Kidney (tissue), 14 donors: ENCODE data around the gene MAP6. TPM values are rescaled to one million over a fixed set of nuclear protein-coding genes. Genes with fewer than 3 reads are reported as not detected.

Experiments used
- DNase-seq, 5 donors: peaks; one replicate each; pipeline ENCODE4 v3.0.0-alpha.2; 2013 to 2020
- FAIRE-seq: peaks from 2 replicates; lab custom pipeline; 2012; peaks lifted over from hg19 to GRCh38; lab: Jason Lieb, UNC
- H3K27ac ChIP-seq, 2 donors: one replicate each; pipeline ENCODE4 v1.7.0; 2013; ENCODE audit warnings: low read depth in 2 of 2, low read length in 2 of 2, inconsistent platforms in 1 of 2
- H3K27me3 ChIP-seq: one replicate; pipeline ENCODE4 v1.7.1; 2013; ENCODE audit warnings: low read length, inconsistent platforms; ENCODE audit not compliant: control insufficient read depth, insufficient read depth
- H3K36me3 ChIP-seq, 3 donors: one replicate each; pipeline versions ENCODE4 v1.7.0 to v1.7.1; 2013; ENCODE audit warnings: low read length in 3 of 3, control low read depth in 1 of 3, inconsistent platforms in 1 of 3; ENCODE audit not compliant: insufficient read depth in 3 of 3, control insufficient read depth in 2 of 3
- H3K4me1 ChIP-seq, 3 donors: one replicate each; pipeline versions ENCODE4 v1.7.0 to v1.7.1; 2013; ENCODE audit warnings: low read length in 3 of 3, inconsistent platforms in 1 of 3, low read depth in 1 of 3; ENCODE audit not compliant: control insufficient read depth in 2 of 3, insufficient read depth in 2 of 3
- H3K4me3 ChIP-seq, 3 donors: one replicate each; pipeline versions ENCODE4 v1.7.0 to v1.8.1; 2013; ENCODE audit warnings: low read length in 3 of 3, control low read depth in 1 of 3, inconsistent platforms in 1 of 3
- H3K9ac ChIP-seq, 3 donors: one replicate each; pipeline versions ENCODE4 v1.7.0 to v1.7.1; 2013; ENCODE audit warnings: low read length in 3 of 3, control low read depth in 1 of 3, inconsistent platforms in 1 of 3
- H3K9me3 ChIP-seq, 3 donors: one replicate each; pipeline versions ENCODE4 v1.7.0 to v1.7.1; 2013; ENCODE audit warnings: low read length in 3 of 3, control low read depth in 1 of 3, inconsistent platforms in 1 of 3; ENCODE audit not compliant: control insufficient read depth in 2 of 3, insufficient read depth in 1 of 3
- intact Hi-C: fragments of 100-400 bp; cut with DNase I; formaldehyde crosslinking; loops from one replicate; pipeline ENCODE4 v1.11.1; 2022
- polyA plus RNA-seq: library from polyadenylated mRNA; stranded (reverse); fragments of 350-450 nt; fragmentation: Illumina TruSeq; extraction: RNeasy Lipid Tissue Mini Kit (QIAGEN cat#74804); gene quantifications from one replicate; pipeline ENCODE4 v1.2.3, GENCODE V29; 2014; ENCODE audit warnings: low read depth, low replicate concordance; ENCODE audit not compliant: insufficient read depth
- total RNA-seq: library from RNA; stranded (reverse); fragmentation: NEBNext Ultra II Directional; extraction: Animal tissue kit (Norgen Biotek cat#: 25700); gene quantifications from one replicate; pipeline ENCODE4 v1.2.1, GENCODE V29; 2021
- TF ChIP-seq, protein P1 (sequence below): IDR thresholded peaks from 3 replicates; pipeline ENCODE4 v1.5.1; 2012; ENCODE audit warnings: mild to moderate bottlenecking, moderate library complexity, borderline replicate concordance; ENCODE audit not compliant: insufficient read depth; ENCODE audit errors: extremely low read depth
- donor health status: control.
- donor health status: control.
- donor health status: control.
- donor health status: control.
- donor health status: control.
- donor health status: DM: yes; HTN: yes; CAD: no.
- donor health status: Normal renal cell carcinoma (clear cell type).

MAP6 gene
- total and polyA plus RNA-seq, 2 donors from 2014 or later = 7.7 to 21.3 TPM

GRCh38 chr11:75537740-75538139 lies 131.1 kb downstream of the MAP6 start:
- no peak for FAIRE-seq
- no peaks in the 10 kb centered on the region for H3K9me3 ChIP-seq
- intact Hi-C loops = no loop called here

More at GRCh38 chr11:75537740-75538139, 131.1 kb downstream of the MAP6 start:
- H3K9ac ChIP-seq = no peak overlapping the region
- TF ChIP-seq, protein P1, sequence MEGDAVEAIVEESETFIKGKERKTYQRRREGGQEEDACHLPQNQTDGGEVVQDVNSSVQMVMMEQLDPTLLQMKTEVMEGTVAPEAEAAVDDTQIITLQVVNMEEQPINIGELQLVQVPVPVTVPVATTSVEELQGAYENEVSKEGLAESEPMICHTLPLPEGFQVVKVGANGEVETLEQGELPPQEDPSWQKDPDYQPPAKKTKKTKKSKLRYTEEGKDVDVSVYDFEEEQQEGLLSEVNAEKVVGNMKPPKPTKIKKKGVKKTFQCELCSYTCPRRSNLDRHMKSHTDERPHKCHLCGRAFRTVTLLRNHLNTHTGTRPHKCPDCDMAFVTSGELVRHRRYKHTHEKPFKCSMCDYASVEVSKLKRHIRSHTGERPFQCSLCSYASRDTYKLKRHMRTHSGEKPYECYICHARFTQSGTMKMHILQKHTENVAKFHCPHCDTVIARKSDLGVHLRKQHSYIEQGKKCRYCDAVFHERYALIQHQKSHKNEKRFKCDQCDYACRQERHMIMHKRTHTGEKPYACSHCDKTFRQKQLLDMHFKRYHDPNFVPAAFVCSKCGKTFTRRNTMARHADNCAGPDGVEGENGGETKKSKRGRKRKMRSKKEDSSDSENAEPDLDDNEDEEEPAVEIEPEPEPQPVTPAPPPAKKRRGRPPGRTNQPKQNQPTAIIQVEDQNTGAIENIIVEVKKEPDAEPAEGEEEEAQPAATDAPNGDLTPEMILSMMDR = no peak
- H3K27ac ChIP-seq = no peak overlapping the region
- H3K36me3 ChIP-seq = no peaks in the 10 kb centered on the region
- no peak overlapping the region for H3K4me3 ChIP-seq
- no peak for DNase-seq
- no peaks in the 10 kb centered on the region for H3K27me3 ChIP-seq
- no peaks in the 10 kb centered on the region for H3K4me1 ChIP-seq

Other genes starting within 250 kb of the MAP6 start
- 1.8 TPM for gene KLHL35, start 235.8 kb downstream of the MAP6 start, total RNA-seq
- 0.26 TPM for gene KLHL35, start 235.8 kb downstream of the MAP6 start, polyA plus RNA-seq
- gene GDPD5, start 143.1 kb downstream of the MAP6 start, total RNA-seq = 11.4 TPM
- gene GDPD5, start 143.1 kb downstream of the MAP6 start, polyA plus RNA-seq = 3.9 TPM
- gene SERPINH1, start 106.8 kb downstream of the MAP6 start, total RNA-seq = 104 TPM
- gene SERPINH1, start 106.8 kb downstream of the MAP6 start, polyA plus RNA-seq = 81.1 TPM
- not detected for gene MOGAT2, start 48.8 kb upstream of the MAP6 start, total RNA-seq
- 1.1 TPM for gene MOGAT2, start 48.8 kb upstream of the MAP6 start, polyA plus RNA-seq
- gene DGAT2, start 99.7 kb upstream of the MAP6 start, total RNA-seq = 1.4 TPM
- 7.0 TPM for gene DGAT2, start 99.7 kb upstream of the MAP6 start, polyA plus RNA-seq
- gene UVRAG, start 146.2 kb upstream of the MAP6 start, total RNA-seq = 27.9 TPM
- gene UVRAG, start 146.2 kb upstream of the MAP6 start, polyA plus RNA-seq = 7.2 TPM